GM12892 (cell line): Measurements from ENCODE around the gene MRFAP1L1.

Experiments used
- POLR2A ChIP-seq: IDR thresholded peaks from 2 replicates; pipeline ENCODE4 v1.6.1; 2011; ENCODE audit warnings: low read depth, low read length, control low read depth
- POLR2AphosphoS5 ChIP-seq: IDR thresholded peaks from 2 replicates; pipeline ENCODE4 v1.6.1; 2011; ENCODE audit warnings: low read depth, low read length, control low read depth

- no peak for TF ChIP-seq POLR2A
- TF ChIP-seq POLR2AphosphoS5, result no peak
Observed at GRCh38 chr4:6684656-6685055, 25.0 kb downstream of the MRFAP1L1 start.
